Measurements from ENCODE around the gene ECT2L. TPM values are rescaled to one million over a fixed set of nuclear protein-coding genes. Genes with fewer than 3 reads are reported as not detected.
A peak's percentile ranks its signal among the peaks of the same experiment; 100 is the strongest.

Gene ECT2L
- total and polyA plus RNA-seq, 2 donors (not counting 1 experiment from before 2014, with no cell fraction given), result 0.17 TPM; not detected in 1

DNA sequence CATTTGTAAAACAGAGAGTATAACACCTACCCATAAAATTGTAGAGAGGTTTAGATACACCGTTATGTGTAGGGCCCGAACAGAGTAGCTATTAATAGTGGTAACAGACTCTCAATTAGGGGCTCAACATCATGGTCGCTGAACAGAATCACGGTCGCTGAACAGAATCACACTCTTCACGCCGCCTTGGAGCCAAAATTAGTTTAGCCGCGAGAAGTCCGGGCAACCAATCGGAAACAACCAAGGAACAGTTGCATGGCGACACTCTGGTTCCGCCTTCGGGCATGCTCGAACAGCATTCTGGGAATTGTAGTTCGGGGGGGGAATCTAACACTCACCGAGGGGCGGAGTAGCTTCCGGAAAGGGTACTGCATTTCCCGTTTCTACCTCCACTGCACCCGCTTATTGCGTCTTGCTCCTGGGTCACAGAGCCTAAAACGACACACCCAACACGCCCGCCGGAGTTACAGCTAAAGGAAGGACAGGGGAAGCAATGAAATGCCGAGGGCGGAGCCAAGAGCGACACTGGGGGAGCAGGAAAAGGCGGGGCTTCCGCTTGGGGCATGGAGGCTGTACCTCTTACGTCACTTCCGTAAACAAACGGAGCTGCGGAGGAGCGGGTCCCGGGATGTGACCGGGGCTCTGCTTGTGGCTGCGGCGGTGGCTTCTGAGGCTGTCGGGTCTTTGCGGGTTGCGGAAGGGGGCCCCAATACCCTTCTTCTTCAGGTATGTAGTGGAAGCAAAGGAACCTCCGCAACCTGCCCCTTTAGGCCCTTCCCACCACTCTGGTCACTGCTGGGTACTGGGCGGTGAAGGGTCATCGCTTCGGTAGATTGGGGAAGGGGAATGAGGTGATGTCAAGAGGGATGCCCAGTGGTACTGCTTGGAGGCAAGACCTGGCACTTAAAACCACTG, 22.5 kb upstream of the ECT2L start, which contains the start of gene CCDC28A:
Gene CCDC28A, plus strand, starts transcription at position 593 of the 915 bp plus-strand sequence. CDS start 2,352 bp downstream, outside the sequence.
- H3K4me1 ChIP-seq (ENCODE audit: control insufficient read depth, extremely low read depth, insufficient read depth, low read length), result no peaks in the 10 kb centered on the region
- DNase-seq (ENCODE audit: low read depth in 2 of 2), result peak; percentile 93 to 96
- peak within 1 kb of the TSS; percentile 87 for H3K4me2 ChIP-seq (ENCODE audit: extremely low read depth, insufficient read depth, low read length)
- H3K27me3 ChIP-seq (ENCODE audit: control insufficient read depth, insufficient read depth, low read length), result no peaks in the 10 kb centered on the region
- no peaks in the 10 kb centered on the region for H4K20me1 ChIP-seq (ENCODE audit: control insufficient read depth, extremely low read depth, insufficient read depth, low read length)
- peaks cover 1% of the 10 kb centered on the region for H3K79me2 ChIP-seq (ENCODE audit: control insufficient read depth, insufficient read depth, low read length)
- peak within 1 kb of the TSS; percentile 96 for H3K27ac ChIP-seq (ENCODE audit: insufficient read depth, low read length)
- H3K4me3 ChIP-seq (replicated peaks in 1 of 4; ENCODE audit: control extremely low read depth in 1 of 4, insufficient read depth in 1 of 4, low read depth in 3 of 4, low read length in 4 of 4), result peak within 1 kb of the TSS; percentile 83 to 95 (median 87)
- peak within 1 kb of the TSS; percentile 68 for H3K9ac ChIP-seq (ENCODE audit: insufficient read depth, low read length)
- no peaks in the 10 kb centered on the region for H3K9me3 ChIP-seq (ENCODE audit: control insufficient read depth, insufficient read depth, low read depth, low read length)
- H3K36me3 ChIP-seq (ENCODE audit: control insufficient read depth, insufficient read depth, low read length), result no peaks in the 10 kb centered on the region
- no peak for TF ChIP-seq EZH2 (IDR thresholded peaks at IDR 0.05; ENCODE audit: low read length, missing control alignments)
- TF ChIP-seq, protein P1, sequence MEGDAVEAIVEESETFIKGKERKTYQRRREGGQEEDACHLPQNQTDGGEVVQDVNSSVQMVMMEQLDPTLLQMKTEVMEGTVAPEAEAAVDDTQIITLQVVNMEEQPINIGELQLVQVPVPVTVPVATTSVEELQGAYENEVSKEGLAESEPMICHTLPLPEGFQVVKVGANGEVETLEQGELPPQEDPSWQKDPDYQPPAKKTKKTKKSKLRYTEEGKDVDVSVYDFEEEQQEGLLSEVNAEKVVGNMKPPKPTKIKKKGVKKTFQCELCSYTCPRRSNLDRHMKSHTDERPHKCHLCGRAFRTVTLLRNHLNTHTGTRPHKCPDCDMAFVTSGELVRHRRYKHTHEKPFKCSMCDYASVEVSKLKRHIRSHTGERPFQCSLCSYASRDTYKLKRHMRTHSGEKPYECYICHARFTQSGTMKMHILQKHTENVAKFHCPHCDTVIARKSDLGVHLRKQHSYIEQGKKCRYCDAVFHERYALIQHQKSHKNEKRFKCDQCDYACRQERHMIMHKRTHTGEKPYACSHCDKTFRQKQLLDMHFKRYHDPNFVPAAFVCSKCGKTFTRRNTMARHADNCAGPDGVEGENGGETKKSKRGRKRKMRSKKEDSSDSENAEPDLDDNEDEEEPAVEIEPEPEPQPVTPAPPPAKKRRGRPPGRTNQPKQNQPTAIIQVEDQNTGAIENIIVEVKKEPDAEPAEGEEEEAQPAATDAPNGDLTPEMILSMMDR (conservative IDR thresholded peaks at IDR 0.05 in 1 of 2, IDR thresholded peaks at IDR 0.05 in 1 of 2; ENCODE audit: low read depth in 1 of 2, low read length in 2 of 2), result no peak
- H2AFZ ChIP-seq (ENCODE audit: low read length), result peak within 1 kb of the TSS; percentile 99

DNA sequence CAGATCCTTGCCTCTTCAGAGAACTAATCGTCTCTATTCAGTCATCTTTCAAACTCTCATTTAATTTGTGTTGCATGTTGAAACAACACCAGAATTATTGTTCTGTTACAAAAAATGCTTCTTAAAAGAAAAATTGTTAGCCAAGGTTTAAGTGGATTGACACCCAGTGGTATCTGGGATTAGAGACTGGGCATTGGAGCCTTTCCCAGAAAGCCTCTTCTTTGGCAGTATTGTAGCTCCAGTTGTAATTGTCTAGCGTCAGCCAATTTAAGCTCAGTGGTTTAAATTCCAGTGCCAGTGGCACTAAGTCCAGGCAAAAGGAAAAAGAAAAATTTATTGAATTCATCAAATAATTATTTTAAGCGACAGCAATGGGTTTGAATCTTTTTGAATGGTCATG, 21.5 kb upstream of the ECT2L start:
- DNase-seq (ENCODE audit: low read depth in 2 of 2), result no peak

DNA sequence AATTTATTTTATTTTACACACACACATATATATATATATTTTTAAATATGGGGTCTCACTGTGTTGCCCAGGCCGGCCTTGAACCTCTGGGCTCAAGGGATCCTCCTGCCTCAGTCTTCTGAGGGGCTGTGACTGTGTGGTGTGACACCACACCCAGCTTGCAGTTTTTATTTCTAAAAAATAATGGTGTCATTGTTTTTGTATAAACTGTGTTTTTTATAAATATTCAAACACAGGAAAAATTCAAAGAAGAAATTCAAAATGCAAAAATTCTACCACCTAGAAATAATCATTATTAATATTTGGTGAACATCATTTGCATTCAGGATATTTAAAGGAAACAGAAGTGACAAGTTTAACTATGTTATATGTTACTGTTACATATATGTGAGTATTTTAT, 19.2 kb upstream of the ECT2L start:
- H3K4me1 ChIP-seq (ENCODE audit: control insufficient read depth, extremely low read depth, insufficient read depth, low read length), result no peaks in the 10 kb centered on the region
- peaks cover 1% of the 10 kb centered on the region for H3K79me2 ChIP-seq (ENCODE audit: control insufficient read depth, insufficient read depth, low read length)
- no peak overlapping the region for H2AFZ ChIP-seq (ENCODE audit: low read length)
- no peak overlapping the region for H3K4me2 ChIP-seq (ENCODE audit: extremely low read depth, insufficient read depth, low read length)
- no peak overlapping the region for H3K4me3 ChIP-seq (replicated peaks in 1 of 4; ENCODE audit: control extremely low read depth in 1 of 4, insufficient read depth in 1 of 4, low read depth in 3 of 4, low read length in 4 of 4)
- TF ChIP-seq, protein P1 (conservative IDR thresholded peaks at IDR 0.05 in 1 of 2, IDR thresholded peaks at IDR 0.05 in 1 of 2; ENCODE audit: low read depth in 1 of 2, low read length in 2 of 2), result no peak
- TF ChIP-seq EZH2 (IDR thresholded peaks at IDR 0.05; ENCODE audit: low read length, missing control alignments), result no peak
- no peaks in the 10 kb centered on the region for H3K36me3 ChIP-seq (ENCODE audit: control insufficient read depth, insufficient read depth, low read length)
- H3K27ac ChIP-seq (ENCODE audit: insufficient read depth, low read length), result no peak overlapping the region
- DNase-seq (ENCODE audit: low read depth in 2 of 2), result no peak
- H3K9ac ChIP-seq (ENCODE audit: insufficient read depth, low read length), result no peak overlapping the region
- H3K27me3 ChIP-seq (ENCODE audit: control insufficient read depth, insufficient read depth, low read length), result no peaks in the 10 kb centered on the region
- no peaks in the 10 kb centered on the region for H4K20me1 ChIP-seq (ENCODE audit: control insufficient read depth, extremely low read depth, insufficient read depth, low read length)
- no peaks in the 10 kb centered on the region for H3K9me3 ChIP-seq (ENCODE audit: control insufficient read depth, insufficient read depth, low read depth, low read length)

More for the DNA sequence above, 21.5 kb upstream of the ECT2L start:
- Histone ChIP-seq H3K27me3 (ENCODE audit: control insufficient read depth, insufficient read depth, low read length) (no peaks in the 10 kb centered on the region), H3K9me3 (ENCODE audit: control insufficient read depth, insufficient read depth, low read depth, low read length) (no peaks in the 10 kb centered on the region), H4K20me1 (ENCODE audit: control insufficient read depth, extremely low read depth, insufficient read depth, low read length) (no peaks in the 10 kb centered on the region), H3K36me3 (ENCODE audit: control insufficient read depth, insufficient read depth, low read length) (no peaks in the 10 kb centered on the region), H3K9ac (ENCODE audit: insufficient read depth, low read length) (peak overlapping the region; percentile 68), H2AFZ (ENCODE audit: low read length) (no peak overlapping the region), H3K27ac (ENCODE audit: insufficient read depth, low read length) (no peak overlapping the region), H3K4me1 (ENCODE audit: control insufficient read depth, extremely low read depth, insufficient read depth, low read length) (no peaks in the 10 kb centered on the region), H3K4me2 (ENCODE audit: extremely low read depth, insufficient read depth, low read length) (peak overlapping the region; percentile 87), H3K79me2 (ENCODE audit: control insufficient read depth, insufficient read depth, low read length) (peaks cover 1% of the 10 kb centered on the region), H3K4me3 (replicated peaks in 1 of 4; ENCODE audit: control extremely low read depth in 1 of 4, insufficient read depth in 1 of 4, low read depth in 3 of 4, low read length in 4 of 4) (peak overlapping the region; percentile 83 to 95 (median 87))
- no peak for TF ChIP-seq EZH2 (IDR thresholded peaks at IDR 0.05; ENCODE audit: low read length, missing control alignments)
- TF ChIP-seq, protein P1 (conservative IDR thresholded peaks at IDR 0.05 in 1 of 2, IDR thresholded peaks at IDR 0.05 in 1 of 2; ENCODE audit: low read depth in 1 of 2, low read length in 2 of 2), result no peak
